Activated CD8-positive, alpha-beta T cell treated with anti-CD3 and anti-CD28 coated beads, Interleukin-2, amount 10 ng/mL, durations not matched to agents 7 days and 5 days (primary cell): ENCODE measurements around the gene SDK2. TPM values are rescaled to one million over a fixed set of nuclear protein-coding genes. Genes with fewer than 3 reads are reported as not detected.

Experiments used
- ATAC-seq: fragments of 150-1000 bp; cut with Tn5 transposase; one replicate; pipeline ENCODE4 v1.10.0; 2021; ENCODE audit warnings: moderate library complexity
- CTCF ChIA-PET: fragments of 350-600 bp; sonication (Branson Sonifier 250); formaldehyde crosslinking; loops from one replicate; lab custom pipeline; 2021; ENCODE audit warnings: antibody characterized with exemption; lab: Charles Lee
- POLR2A ChIA-PET: fragments of 350-600 bp; sonication (Branson Sonifier 250); formaldehyde crosslinking; loops from one replicate; lab custom pipeline; 2021; ENCODE audit warnings: antibody characterized with exemption; lab: Charles Lee
- DNase-seq: peaks from one replicate; pipeline ENCODE4 v3.0.0-alpha.2; 2020
- H3K27ac Mint-ChIP-seq: one replicate; pipeline ENCODE4 v1.8.0; 2021; ENCODE audit warnings: mild to moderate bottlenecking, mixed read lengths
- H3K27me3 Mint-ChIP-seq: one replicate; pipeline ENCODE4 v1.8.0; 2021; ENCODE audit warnings: low read depth, mixed read lengths
- H3K36me3 Mint-ChIP-seq: one replicate; pipeline ENCODE4 v1.8.0; 2021; ENCODE audit warnings: low read depth, mixed read lengths
- H3K4me1 Mint-ChIP-seq: one replicate; pipeline ENCODE4 v1.8.0; 2021; ENCODE audit warnings: low read depth, mixed read lengths
- H3K4me3 Mint-ChIP-seq: one replicate; pipeline ENCODE4 v1.8.0; 2021; ENCODE audit warnings: mild to moderate bottlenecking, mixed read lengths
- H3K9me3 Mint-ChIP-seq: one replicate; pipeline ENCODE4 v1.8.0; 2022; ENCODE audit warnings: mixed read lengths; ENCODE audit not compliant: insufficient read depth
- total RNA-seq, 2 experiments: library from RNA; stranded (reverse); gene quantifications; one replicate each; pipeline ENCODE4 v1.2.3, GENCODE V29; 2021

The SDK2 gene
- 10 to 100 TPM; 18.4 to 20.0 TPM for total RNA-seq

- peaks cover 41% of the 10 kb centered on the region for H3K27me3 Mint-ChIP-seq
- CTCF ChIA-PET = interaction anchor here (0.9 to 5.0 kb wide), 8 partner anchors 11 to 215 kb away, joined by 3 to 41 read pairs (median 7); no protein-coding TSS in a partner anchor
- peak within 1 kb of the TSS; percentile 84 for H3K4me3 Mint-ChIP-seq
These were observed at the start of gene SDK2 for GRCh38 chr17:73644145-73645049. SDK2 (minus strand) TSS chr17:73644445; CDS start chr17:73644088, 357 bp downstream.

DNA sequence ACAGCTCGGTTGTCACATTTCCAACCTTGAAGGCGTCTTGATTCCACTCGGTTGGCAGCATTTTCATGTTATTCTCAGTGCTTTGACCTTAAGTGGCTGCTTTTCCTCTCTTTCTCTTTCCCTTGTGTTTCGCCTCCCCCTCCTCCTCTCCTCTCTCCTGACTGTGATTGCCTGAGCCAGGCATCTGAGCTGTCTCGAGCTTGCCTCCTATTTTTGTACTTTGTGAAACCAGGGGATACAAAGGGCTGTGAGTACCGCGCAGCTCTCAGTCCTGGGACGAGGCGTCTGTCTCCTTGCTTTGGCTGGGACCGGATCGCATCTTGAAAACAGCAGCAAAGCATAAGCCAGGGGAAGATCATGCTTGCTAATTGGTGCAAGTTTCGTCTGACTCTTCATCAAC lies 48.8 kb upstream of the SDK2 start:
- Mint-ChIP-seq H3K9me3 (no peaks in the 10 kb centered on the region), H3K27me3 (no peaks in the 10 kb centered on the region), H3K4me3 (no peak overlapping the region), H3K36me3 (no peaks in the 10 kb centered on the region), H3K4me1 (peaks cover 4% of the 10 kb centered on the region), H3K27ac (no peak overlapping the region)
- DNase-seq (no peak), ATAC-seq (no peak)
- CTCF ChIA-PET = no interaction called here
- POLR2A ChIA-PET = no interaction called here

More at GRCh38 chr17:73644145-73645049, at the start of gene SDK2:
- POLR2A ChIA-PET = interaction anchor here (0.5 kb wide), 1 partner anchor 84 kb away, joined by 4 read pairs; no protein-coding TSS in a partner anchor
- Mint-ChIP-seq H3K36me3 (no peaks in the 10 kb centered on the region), H3K4me1 (peaks cover 22% of the 10 kb centered on the region), H3K27ac (no peak within 1 kb of the TSS), H3K9me3 (no peaks in the 10 kb centered on the region)
- peak; percentile 28 for DNase-seq
- ATAC-seq = peak; percentile 40

- Mint-ChIP-seq H3K36me3 (no peaks in the 10 kb centered on the region), H3K4me1 (peaks cover 4% of the 10 kb centered on the region), H3K9me3 (no peaks in the 10 kb centered on the region), H3K27me3 (peaks cover 5% of the 10 kb centered on the region), H3K27ac (no peak overlapping the region), H3K4me3 (no peak overlapping the region)
- ATAC-seq (no peak), DNase-seq (no peak)
- CTCF ChIA-PET = no interaction called here
- POLR2A ChIA-PET = no interaction called here
These were observed 47.1 kb upstream of the SDK2 start for GRCh38 chr17:73691321-73691766.

GRCh38 chr17:73690676-73691075 lies 46.4 kb upstream of the SDK2 start:
- no peak overlapping the region for H3K4me3 Mint-ChIP-seq
- peaks cover 4% of the 10 kb centered on the region for H3K4me1 Mint-ChIP-seq
- H3K27ac Mint-ChIP-seq = no peak overlapping the region
- peaks cover 5% of the 10 kb centered on the region for H3K27me3 Mint-ChIP-seq
- POLR2A ChIA-PET = no interaction called here
- H3K36me3 Mint-ChIP-seq = no peaks in the 10 kb centered on the region
- CTCF ChIA-PET = no interaction called here
- no peak for DNase-seq
- ATAC-seq = no peak
- no peaks in the 10 kb centered on the region for H3K9me3 Mint-ChIP-seq

DNA sequence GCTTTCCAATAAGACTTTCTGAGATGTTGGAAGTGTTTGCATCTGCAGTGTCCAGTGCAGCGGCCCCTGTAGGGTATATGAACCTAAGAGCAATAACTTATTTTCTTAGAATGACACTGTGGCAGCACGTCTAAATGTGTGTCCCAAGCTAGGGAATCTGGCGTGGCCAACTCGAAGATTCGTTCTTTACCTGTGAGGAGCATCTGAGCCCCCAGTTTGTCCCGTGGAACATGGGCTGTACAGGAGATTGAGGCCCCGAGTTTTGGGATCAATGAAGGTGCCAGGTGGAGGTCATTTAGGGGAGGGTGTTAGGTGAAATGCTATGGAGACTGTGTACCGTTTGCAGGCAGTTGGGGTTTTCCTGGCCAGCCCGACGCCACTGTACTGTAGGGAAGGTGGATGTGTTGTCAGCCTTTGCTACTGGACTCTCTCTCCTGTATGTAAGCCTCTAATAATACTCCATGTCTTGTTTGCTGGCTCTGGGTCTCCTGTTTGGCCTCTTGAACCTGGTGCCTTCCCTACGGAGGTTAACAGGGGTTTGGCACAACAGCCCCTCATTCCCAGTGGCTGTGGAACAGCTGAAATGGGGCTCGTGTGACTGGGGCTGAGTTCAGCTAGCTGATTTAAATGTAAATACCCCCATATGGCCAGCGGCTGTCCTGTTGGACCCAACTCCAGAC lies 45.5 kb upstream of the SDK2 start:
- H3K4me3 Mint-ChIP-seq = no peak overlapping the region
- H3K36me3 Mint-ChIP-seq = no peaks in the 10 kb centered on the region
- no peaks in the 10 kb centered on the region for H3K9me3 Mint-ChIP-seq
- H3K27ac Mint-ChIP-seq = no peak overlapping the region
- DNase-seq (no peak), ATAC-seq (no peak)
- POLR2A ChIA-PET = no interaction called here
- CTCF ChIA-PET = no interaction called here
- H3K4me1 Mint-ChIP-seq = no peaks in the 10 kb centered on the region
- H3K27me3 Mint-ChIP-seq = peaks cover 7% of the 10 kb centered on the region

DNA sequence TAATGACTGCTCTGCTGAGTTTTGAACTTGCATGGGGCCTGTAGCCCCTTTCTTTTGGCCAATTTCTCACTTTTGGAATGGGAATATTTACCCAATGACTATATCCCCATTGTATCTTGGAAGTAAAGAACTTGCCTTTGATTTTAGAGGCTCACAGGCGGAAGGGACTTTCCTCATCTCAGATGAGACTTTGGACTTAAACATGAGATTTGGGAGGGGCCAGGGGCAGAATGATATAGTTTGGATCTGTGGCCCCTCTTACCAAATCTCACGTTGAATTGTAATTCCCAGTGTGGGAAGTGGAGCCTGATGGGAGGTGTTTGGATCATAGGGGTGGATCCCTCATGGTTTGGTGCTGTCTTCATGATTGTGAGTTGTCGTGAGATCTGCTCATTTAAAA lies 42.7 kb upstream of the SDK2 start:
- peaks cover 13% of the 10 kb centered on the region for H3K27me3 Mint-ChIP-seq
- DNase-seq (no peak), ATAC-seq (no peak)
- peaks cover 2% of the 10 kb centered on the region for H3K9me3 Mint-ChIP-seq
- H3K27ac Mint-ChIP-seq = no peak overlapping the region
- no peaks in the 10 kb centered on the region for H3K36me3 Mint-ChIP-seq
- CTCF ChIA-PET = no interaction called here
- no peak overlapping the region for H3K4me3 Mint-ChIP-seq
- POLR2A ChIA-PET = no interaction called here
- H3K4me1 Mint-ChIP-seq = no peaks in the 10 kb centered on the region

- ATAC-seq (no peak), DNase-seq (no peak)
- H3K36me3 Mint-ChIP-seq = no peaks in the 10 kb centered on the region
- peaks cover 9% of the 10 kb centered on the region for H3K9me3 Mint-ChIP-seq
- POLR2A ChIA-PET = no interaction called here
- no peak overlapping the region for H3K4me3 Mint-ChIP-seq
- no peaks in the 10 kb centered on the region for H3K4me1 Mint-ChIP-seq
- H3K27me3 Mint-ChIP-seq = peaks cover 16% of the 10 kb centered on the region
- H3K27ac Mint-ChIP-seq = no peak overlapping the region
- CTCF ChIA-PET = no interaction called here
These were observed 41.9 kb upstream of the SDK2 start for GRCh38 chr17:73686126-73686525.

DNA sequence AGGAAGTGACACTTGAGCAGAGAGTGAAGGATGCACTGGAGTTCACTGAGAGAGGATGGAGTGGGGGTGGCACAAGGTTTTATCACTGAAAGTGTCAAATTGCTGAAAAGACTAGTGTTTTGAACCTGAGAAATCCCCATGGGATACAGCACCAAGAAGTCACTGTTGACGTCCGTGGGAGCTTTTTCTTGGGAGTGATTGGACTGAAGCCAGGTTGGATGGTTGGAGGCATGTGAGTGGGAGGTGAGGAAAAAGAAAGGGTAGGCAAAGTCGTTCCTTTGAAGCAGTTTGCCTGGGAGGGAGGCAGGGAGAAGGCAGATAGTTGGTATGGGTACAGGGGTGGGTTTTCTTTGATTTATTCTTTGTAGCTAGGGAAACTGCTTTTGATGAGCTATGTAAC lies 39.9 kb upstream of the SDK2 start:
- Mint-ChIP-seq H3K27me3 (peaks cover 20% of the 10 kb centered on the region), H3K27ac (no peak overlapping the region), H3K4me1 (no peaks in the 10 kb centered on the region), H3K9me3 (peaks cover 9% of the 10 kb centered on the region), H3K4me3 (no peak overlapping the region), H3K36me3 (no peaks in the 10 kb centered on the region)
- ATAC-seq (no peak), DNase-seq (no peak)
- CTCF ChIA-PET = no interaction called here
- POLR2A ChIA-PET = no interaction called here

DNA sequence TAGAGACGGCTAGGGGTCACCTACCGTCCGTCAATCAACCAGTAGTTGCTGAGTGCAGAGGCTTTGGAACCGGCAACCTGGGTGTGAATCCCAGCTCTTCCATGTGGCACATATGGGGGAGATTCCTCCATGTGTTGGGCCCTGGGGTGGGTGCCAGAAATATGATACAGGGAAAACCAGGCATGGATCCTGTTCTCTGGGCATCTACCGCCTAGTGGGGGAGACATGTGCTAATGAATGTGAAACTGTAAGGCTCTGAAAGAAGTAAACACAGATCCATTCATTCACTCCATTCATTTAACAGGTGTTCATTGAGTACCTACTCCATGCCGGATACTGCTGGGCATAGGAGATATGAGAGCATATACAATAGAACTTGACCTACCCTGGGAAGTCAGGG lies 39.5 kb upstream of the SDK2 start:
- Mint-ChIP-seq H3K4me3 (no peak overlapping the region), H3K27ac (no peak overlapping the region), H3K36me3 (no peaks in the 10 kb centered on the region), H3K4me1 (no peaks in the 10 kb centered on the region), H3K27me3 (peaks cover 24% of the 10 kb centered on the region), H3K9me3 (peaks cover 9% of the 10 kb centered on the region)
- CTCF ChIA-PET = no interaction called here
- POLR2A ChIA-PET = no interaction called here
- DNase-seq (no peak), ATAC-seq (no peak)

DNA sequence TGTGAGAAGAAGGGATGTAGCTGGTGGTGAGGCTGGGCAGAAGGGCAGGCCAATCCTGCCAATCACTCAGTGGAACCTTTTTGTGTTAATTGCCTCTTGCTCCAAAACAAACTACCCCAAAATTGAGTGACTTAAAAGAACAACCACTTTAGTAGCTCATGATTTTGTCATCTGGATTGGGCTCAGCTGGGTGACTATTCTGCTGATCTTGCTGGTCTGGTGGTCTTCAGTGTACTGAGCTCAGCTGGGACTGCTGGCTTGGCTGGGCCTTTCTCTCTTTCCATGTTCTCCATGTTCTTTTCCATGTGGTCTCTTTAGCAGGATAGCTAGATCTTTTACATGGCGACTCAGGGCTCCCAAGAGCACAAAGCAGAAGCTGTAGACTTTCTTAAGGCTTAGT lies 37.7 kb upstream of the SDK2 start:
- peaks cover 25% of the 10 kb centered on the region for H3K27me3 Mint-ChIP-seq
- H3K27ac Mint-ChIP-seq = no peak overlapping the region
- H3K36me3 Mint-ChIP-seq = no peaks in the 10 kb centered on the region
- no peak for DNase-seq
- POLR2A ChIA-PET = no interaction called here
- CTCF ChIA-PET = interaction anchor here (1.2 kb wide), 1 partner anchor 31 kb away, joined by 4 read pairs; no protein-coding TSS in a partner anchor
- H3K9me3 Mint-ChIP-seq = peaks cover 9% of the 10 kb centered on the region
- ATAC-seq = no peak
- no peaks in the 10 kb centered on the region for H3K4me1 Mint-ChIP-seq
- no peak overlapping the region for H3K4me3 Mint-ChIP-seq

DNA sequence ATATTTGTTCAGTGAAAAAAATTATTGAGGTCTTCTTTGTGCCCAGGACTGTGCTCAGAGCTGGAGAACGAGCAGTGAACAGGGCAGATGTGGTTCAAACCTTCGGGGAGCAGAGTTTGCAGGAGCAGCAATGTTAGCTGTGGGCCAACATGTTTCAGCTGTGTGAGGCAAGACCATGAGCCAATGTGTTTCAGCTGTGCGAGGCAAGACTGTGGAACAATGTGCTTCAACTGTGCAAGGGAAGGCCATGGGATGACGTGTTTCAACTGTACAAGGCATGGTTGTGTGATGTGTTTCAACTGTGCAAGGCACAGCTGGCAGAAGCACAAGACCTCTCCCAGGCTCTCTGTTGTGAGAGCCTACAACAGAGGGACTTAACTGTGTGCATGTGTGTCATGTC lies 35.2 kb upstream of the SDK2 start:
- Mint-ChIP-seq H3K36me3 (no peaks in the 10 kb centered on the region), H3K4me1 (no peaks in the 10 kb centered on the region), H3K4me3 (no peak overlapping the region)

DNA sequence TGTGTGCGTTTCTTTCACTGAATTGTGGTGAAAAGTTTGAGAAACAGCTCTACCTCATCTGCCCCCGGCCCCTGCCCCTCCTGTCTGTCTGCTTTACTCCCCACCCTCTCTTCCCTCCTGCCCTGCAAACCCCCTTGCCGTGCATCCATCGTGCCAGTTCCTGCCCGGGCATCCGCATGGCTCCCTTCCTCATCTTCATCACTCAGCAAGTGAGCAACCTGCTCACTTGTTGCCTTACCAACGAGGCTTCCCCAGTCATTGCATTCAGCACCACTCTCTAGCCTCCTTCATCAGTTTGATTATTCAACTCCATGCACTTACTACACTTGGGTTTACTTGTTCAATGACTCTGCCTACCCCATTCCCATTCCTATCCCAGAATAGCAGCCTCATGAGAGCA lies 34.8 kb upstream of the SDK2 start:
- no peak for DNase-seq
- no peaks in the 10 kb centered on the region for H3K36me3 Mint-ChIP-seq
- no peak overlapping the region for H3K4me3 Mint-ChIP-seq

More for the DNA sequence above, 35.2 kb upstream of the SDK2 start:
- peaks cover 29% of the 10 kb centered on the region for H3K27me3 Mint-ChIP-seq
- ChIA-PET POLR2A (no interaction called here), CTCF (no interaction called here)
- DNase-seq (no peak), ATAC-seq (no peak)
- H3K27ac Mint-ChIP-seq = no peak overlapping the region
- H3K9me3 Mint-ChIP-seq = peaks cover 9% of the 10 kb centered on the region

More for the DNA sequence above, 34.8 kb upstream of the SDK2 start:
- Mint-ChIP-seq H3K4me1 (no peaks in the 10 kb centered on the region), H3K27me3 (peaks cover 31% of the 10 kb centered on the region), H3K27ac (no peak overlapping the region), H3K9me3 (peaks cover 9% of the 10 kb centered on the region)
- ChIA-PET POLR2A (no interaction called here), CTCF (no interaction called here)
- no peak for ATAC-seq
